WTC11 (cell line): Measurements from ENCODE around the gene ACBD7. TPM values are rescaled to one million over a fixed set of nuclear protein-coding genes. Genes with fewer than 3 reads are reported as not detected.

Source experiments
- ATAC-seq: fragments of 200-7000 bp; cut with Tn5 transposase; 2 replicates; pipeline ENCODE4 v1.10.0; 2021; ENCODE audit warnings: mild to moderate bottlenecking, moderate library complexity
- CTCF ChIA-PET: fragments of 300-600 bp; sonication (Branson Sonifier 250); formaldehyde crosslinking; loops from one replicate; lab custom pipeline; 2021; ENCODE audit warnings: antibody characterized with exemption; lab: Charles Lee
- POLR2A ChIA-PET: fragments of 350-600 bp; sonication (Branson Sonifier 250); formaldehyde crosslinking; loops from one replicate; lab custom pipeline; 2021; ENCODE audit warnings: antibody characterized with exemption; lab: Charles Lee
- DNase-seq: peaks from one replicate; pipeline ENCODE4 v3.0.0; 2021; ENCODE audit warnings: low spot score
- H3K27ac Mint-ChIP-seq: 2 replicates; pipeline ENCODE4 v1.8.0; 2021; ENCODE audit warnings: mixed read lengths
- H3K27me3 Mint-ChIP-seq: 2 replicates; pipeline ENCODE4 v1.8.0; 2021; ENCODE audit warnings: low read depth, mild to moderate bottlenecking, moderate library complexity, mixed read lengths
- H3K36me3 Mint-ChIP-seq: 2 replicates; pipeline ENCODE4 v1.8.0; 2021; ENCODE audit warnings: mixed read lengths
- H3K4me1 Mint-ChIP-seq: 2 replicates; pipeline ENCODE4 v1.8.0; 2022; ENCODE audit warnings: mixed read lengths
- H3K4me3 Mint-ChIP-seq: 2 replicates; pipeline ENCODE4 v1.8.0; 2021; ENCODE audit warnings: mild to moderate bottlenecking, moderate library complexity, mixed read lengths
- H3K9me3 Mint-ChIP-seq: 2 replicates; pipeline ENCODE4 v1.8.0; 2021; ENCODE audit warnings: mixed read lengths
- CDX4 ChIP-seq: fragments of 250-450 bp; sonication (Bioruptor Pico); IDR thresholded peaks from 2 replicates; pipeline ENCODE4 v1.9.0; 2021; ENCODE audit warnings: moderate library complexity, mild to moderate bottlenecking, inconsistent platforms, borderline replicate concordance
- CTCF ChIP-seq: fragments of 200-600 bp; IDR thresholded peaks from 2 replicates; pipeline ENCODE4 v1.8.0; 2022; ENCODE audit warnings: antibody characterized with exemption
- ELF4 ChIP-seq: sonication (generic); formaldehyde crosslinking; IDR thresholded peaks from 2 replicates; pipeline ENCODE4 v1.8.1; 2022; ENCODE audit warnings: low read depth, mild to moderate bottlenecking, moderate library complexity, missing genetic modification reagents
- ERG ChIP-seq: fragments of 250-450 bp; sonication (Bioruptor Pico); IDR thresholded peaks from 2 replicates; pipeline ENCODE4 v1.8.0; 2021; ENCODE audit warnings: mild to moderate bottlenecking
- ESRRA ChIP-seq: sonication (generic); formaldehyde crosslinking; IDR thresholded peaks from 2 replicates; pipeline ENCODE4 v1.8.1; 2022; ENCODE audit warnings: mild to moderate bottlenecking, missing genetic modification reagents, borderline replicate concordance
- FOXK1 ChIP-seq: sonication (generic); formaldehyde crosslinking; IDR thresholded peaks from 2 replicates; pipeline ENCODE4 v1.8.0; 2022; ENCODE audit warnings: mild to moderate bottlenecking, moderate library complexity, missing genetic modification reagents
- GABPB1 ChIP-seq: sonication (generic); formaldehyde crosslinking; IDR thresholded peaks from 2 replicates; pipeline ENCODE4 v1.8.1; 2023; ENCODE audit warnings: mild to moderate bottlenecking, missing genetic modification reagents
- HMGA2 ChIP-seq: fragments of 250-450 bp; sonication (Bioruptor Pico); IDR thresholded peaks from 2 replicates; pipeline ENCODE4 v1.4.0; 2021; ENCODE audit warnings: mild to moderate bottlenecking, moderate library complexity
- JAZF1 ChIP-seq: fragments of 250-450 bp; sonication (Bioruptor Pico); IDR thresholded peaks from 2 replicates; pipeline ENCODE4 v1.9.0; 2021; ENCODE audit warnings: moderate library complexity, mild to moderate bottlenecking, inconsistent platforms
- MXD4 ChIP-seq: fragments of 250-450 bp; sonication (Bioruptor Pico); IDR thresholded peaks from 2 replicates; pipeline ENCODE4 v1.8.0; 2021; ENCODE audit warnings: mild to moderate bottlenecking, moderate library complexity, borderline replicate concordance
- NFE2L1 ChIP-seq: sonication (generic); formaldehyde crosslinking; IDR thresholded peaks from 2 replicates; pipeline ENCODE4 v1.8.1; 2023; ENCODE audit warnings: missing genetic modification reagents
- RORB ChIP-seq: fragments of 250-450 bp; sonication (Bioruptor Pico); IDR thresholded peaks from 2 replicates; pipeline ENCODE4 v1.9.0; 2021; ENCODE audit warnings: mild to moderate bottlenecking
- SMAD3 ChIP-seq: sonication (generic); formaldehyde crosslinking; IDR thresholded peaks from 2 replicates; pipeline ENCODE4 v1.8.0; 2022; ENCODE audit warnings: missing genetic modification reagents, mild to moderate bottlenecking, borderline replicate concordance
- TCF7 ChIP-seq: sonication (generic); formaldehyde crosslinking; IDR thresholded peaks from 2 replicates; pipeline ENCODE4 v1.8.0; 2022; ENCODE audit warnings: mild to moderate bottlenecking, low read depth, missing genetic modification reagents, moderate library complexity
- TEAD1 ChIP-seq: sonication (generic); formaldehyde crosslinking; IDR thresholded peaks from 2 replicates; pipeline ENCODE4 v1.8.0; 2022; ENCODE audit warnings: mild to moderate bottlenecking, missing genetic modification reagents
- TEAD4 ChIP-seq: sonication (generic); formaldehyde crosslinking; IDR thresholded peaks from 2 replicates; pipeline ENCODE4 v1.8.0; 2022; ENCODE audit warnings: mild to moderate bottlenecking, missing genetic modification reagents
- USF2 ChIP-seq: sonication (generic); formaldehyde crosslinking; IDR thresholded peaks from 2 replicates; pipeline ENCODE4 v1.8.1; 2023; ENCODE audit warnings: mild to moderate bottlenecking, missing genetic modification reagents, moderate library complexity
- ZBTB43 ChIP-seq: sonication (generic); formaldehyde crosslinking; IDR thresholded peaks from 2 replicates; pipeline ENCODE4 v1.8.1; 2023; ENCODE audit warnings: mild to moderate bottlenecking, missing genetic modification reagents
- ZMAT4 ChIP-seq: fragments of 250-450 bp; sonication (Bioruptor Pico); IDR thresholded peaks from 2 replicates; pipeline ENCODE4 v1.9.0; 2021; ENCODE audit warnings: mild to moderate bottlenecking
- ZNF317 ChIP-seq: sonication (generic); formaldehyde crosslinking; IDR thresholded peaks from 2 replicates; pipeline ENCODE4 v1.8.1; 2023; ENCODE audit warnings: low read depth, mild to moderate bottlenecking, moderate library complexity, missing genetic modification reagents, borderline replicate concordance
- ZNF671 ChIP-seq: fragments of 250-450 bp; sonication (Bioruptor Pico); IDR thresholded peaks from 2 replicates; pipeline ENCODE4 v1.8.0; 2021; ENCODE audit warnings: mild to moderate bottlenecking
- total RNA-seq: library from RNA; stranded (reverse); gene quantifications from 3 replicates; pipeline ENCODE4 v1.2.3, GENCODE V29; 2021

ACBD7 gene
- total RNA-seq, 1 experiment from 2014 or later, result 10.0 TPM

GRCh38 chr10:15067154-15067553 lies 21.4 kb downstream of the ACBD7 start (continued):
- TF ChIP-seq JAZF1 (CRISPR knock-in tag) (no peak), ZMAT4 (CRISPR knock-in tag) (no peak)

- Mint-ChIP-seq H3K27ac (no peak overlapping the region), H3K36me3 (peaks cover 15% of the 10 kb centered on the region), H3K27me3 (peaks cover 5% of the 10 kb centered on the region), H3K4me3 (no peak overlapping the region), H3K4me1 (no peaks in the 10 kb centered on the region), H3K9me3 (peaks cover 30% of the 10 kb centered on the region)
- DNase-seq (no peak), ATAC-seq (no peak)
- CTCF ChIA-PET, result no interaction called here
- POLR2A ChIA-PET, result no interaction called here
- TF ChIP-seq ELF4 (CRISPR knock-in tag) (no peak), FOXK1 (CRISPR knock-in tag) (no peak), TEAD4 (CRISPR knock-in tag) (no peak), GABPB1 (no peak), ZNF671 (CRISPR knock-in tag) (no peak), SMAD3 (CRISPR knock-in tag) (no peak), RORB (CRISPR knock-in tag) (no peak), CTCF (no peak), ESRRA (CRISPR knock-in tag) (no peak), HMGA2 (CRISPR knock-in tag) (no peak), CDX4 (CRISPR knock-in tag) (no peak), ERG (CRISPR knock-in tag) (no peak), USF2 (CRISPR knock-in tag) (no peak), ZNF317 (no peak)
These were observed 27.9 kb downstream of the ACBD7 start for GRCh38 chr10:15060638-15061037.

- Mint-ChIP-seq H3K36me3 (peaks cover 10% of the 10 kb centered on the region), H3K27ac (no peak overlapping the region), H3K4me1 (no peaks in the 10 kb centered on the region), H3K9me3 (peaks cover 23% of the 10 kb centered on the region), H3K27me3 (peaks cover 2% of the 10 kb centered on the region; the same call in 1 of the 2 replicates), H3K4me3 (no peak overlapping the region)
- no peak for DNase-seq
- no peak for TF ChIP-seq NFE2L1 (CRISPR knock-in tag)
- no peak for TF ChIP-seq ESRRA (CRISPR knock-in tag)
- no peak for TF ChIP-seq MXD4 (CRISPR knock-in tag)
- TF ChIP-seq ZBTB43 (CRISPR knock-in tag), result no peak
- no peak for TF ChIP-seq TEAD1
- no peak for TF ChIP-seq TCF7 (CRISPR knock-in tag)
- POLR2A ChIA-PET, result no interaction called here
- no peak for ATAC-seq
- CTCF ChIA-PET, result no interaction called here
These were observed 28.7 kb downstream of the ACBD7 start for GRCh38 chr10:15059914-15060313.
